Measurements from ENCODE around the gene SMPD3.

The SMPD3 gene

GRCh38 chr16:68432701-68433100, 15.6 kb downstream of the SMPD3 start:
- DNase-seq, result no peak

GRCh38 chr16:68429076-68429854, 19.0 kb downstream of the SMPD3 start:
- DNase-seq, result no peak

- DNase-seq, result no peak
These were observed 20.5 kb downstream of the SMPD3 start for GRCh38 chr16:68427649-68428303.

- DNase-seq, result no peak
These were observed 22.0 kb downstream of the SMPD3 start for GRCh38 chr16:68426347-68426652.

- DNase-seq, result no peak
These were observed 22.6 kb downstream of the SMPD3 start for GRCh38 chr16:68425498-68426346.

- DNase-seq, result no peak
These were observed 24.5 kb downstream of the SMPD3 start for GRCh38 chr16:68423771-68424170.

- no peak for DNase-seq
These were observed 25.8 kb downstream of the SMPD3 start for GRCh38 chr16:68422396-68422960.

- no peak for DNase-seq
These were observed 27.2 kb downstream of the SMPD3 start for GRCh38 chr16:68421076-68421475.

- no peak for DNase-seq
These were observed 27.9 kb downstream of the SMPD3 start for GRCh38 chr16:68420366-68420942.

- DNase-seq, result peak; percentile 74
These were observed 30.5 kb downstream of the SMPD3 start for GRCh38 chr16:68417711-68418301.

GRCh38 chr16:68416057-68417046, 32.0 kb downstream of the SMPD3 start:
- no peak for DNase-seq

GRCh38 chr16:68414581-68414980, 33.7 kb downstream of the SMPD3 start:
- no peak for DNase-seq

GRCh38 chr16:68412061-68412460, 36.2 kb downstream of the SMPD3 start:
- DNase-seq, result no peak

- no peak for DNase-seq
These were observed 37.2 kb downstream of the SMPD3 start for GRCh38 chr16:68411086-68411485.

GRCh38 chr16:68408967-68409366, 39.3 kb downstream of the SMPD3 start:
- no peak for DNase-seq

GRCh38 chr16:68408428-68408827, 39.9 kb downstream of the SMPD3 start:
- no peak for DNase-seq

- DNase-seq, result no peak
These were observed 41.7 kb downstream of the SMPD3 start for GRCh38 chr16:68406458-68407152.

GRCh38 chr16:68404736-68405345, 43.5 kb downstream of the SMPD3 start:
- no peak for DNase-seq

GRCh38 chr16:68403704-68404103, 44.6 kb downstream of the SMPD3 start:
- no peak for DNase-seq

GRCh38 chr16:68403177-68403576, 45.1 kb downstream of the SMPD3 start:
- DNase-seq, result no peak

GRCh38 chr16:68402748-68403040, 45.6 kb downstream of the SMPD3 start:
- no peak for DNase-seq
